SU-DHL-6 (cell line): ENCODE measurements around the gene SLC6A13.

Experiments
- H2AFZ ChIP-seq: fragments of 200-600 bp; sonication (generic); 2 replicates; pipeline ENCODE4 v1.6.1; 2014; ENCODE audit warnings: low read depth, mild to moderate bottlenecking, moderate library complexity, mixed read lengths, antibody characterized with exemption, low read length; ENCODE audit not compliant: severe bottlenecking
- H3F3A ChIP-seq: fragments of 200-600 bp; shearing (Covaris generic); 2 replicates; pipeline ENCODE4 v1.6.0; 2016; ENCODE audit warnings: antibody characterized with exemption, mild to moderate bottlenecking; ENCODE audit not compliant: insufficient read depth
- H3K27ac ChIP-seq: fragments of 200-600 bp; sonication (generic); 2 replicates; pipeline ENCODE4 v1.5.1; 2016; ENCODE audit warnings: low read depth, mild to moderate bottlenecking, low read length, moderate library complexity, mixed read lengths
- H3K27me3 ChIP-seq: fragments of 200-600 bp; sonication (generic), shearing (Covaris generic); 2 replicates; pipeline ENCODE4 v1.6.0; 2014; ENCODE audit warnings: mild to moderate bottlenecking, low read length
- H3K36me3 ChIP-seq: fragments of 200-600 bp; sonication (generic); 2 replicates; pipeline ENCODE4 v1.6.1; 2014; ENCODE audit warnings: mild to moderate bottlenecking, low read length, mixed read lengths
- H3K4me2 ChIP-seq: fragments of 300-600, 200-600 bp; shearing (Covaris generic), sonication (generic); 2 replicates; pipeline ENCODE4 v1.6.0; 2014; ENCODE audit warnings: low read length, low read depth, mild to moderate bottlenecking; ENCODE audit not compliant: poor library complexity, severe bottlenecking
- H3K4me3 ChIP-seq: fragments of 200-600 bp; sonication (generic); 2 replicates; pipeline ENCODE4 v1.5.1; 2014; ENCODE audit warnings: antibody characterized with exemption, low read length, mild to moderate bottlenecking, mixed read lengths; ENCODE audit not compliant: insufficient read depth, poor library complexity, severe bottlenecking
- H3K79me2 ChIP-seq: fragments of 200-600 bp; sonication (generic); 2 replicates; pipeline ENCODE4 v1.6.1; 2014; ENCODE audit warnings: mild to moderate bottlenecking, low read length, moderate library complexity; ENCODE audit not compliant: insufficient read depth
- H3K9ac ChIP-seq: fragments of 200-600 bp; sonication (generic); 2 replicates; pipeline ENCODE4 v1.7.0; 2014; ENCODE audit warnings: mild to moderate bottlenecking, low read length
- H3K9me2 ChIP-seq: fragments of 200-600 bp; sonication (generic); replicated peaks from 2 replicates; pipeline ENCODE4 v1.6.1; 2014; ENCODE audit warnings: low read length; ENCODE audit not compliant: insufficient read depth
- H3K9me3 ChIP-seq: fragments of 200-600 bp; sonication (generic); 2 replicates; pipeline ENCODE4 v1.6.1; 2014; ENCODE audit warnings: low read length, mixed read lengths; ENCODE audit not compliant: insufficient read depth
- H4K20me1 ChIP-seq: fragments of 200-600 bp; sonication (generic); 2 replicates; pipeline ENCODE4 v1.6.1; 2014; ENCODE audit warnings: low read depth, mild to moderate bottlenecking, antibody characterized with exemption, low read length, moderate library complexity, mixed read lengths
- CTCF ChIP-seq: fragments of 200-600 bp; sonication (generic); IDR thresholded peaks from one replicate; pipeline ENCODE4 v1.5.1; 2017; ENCODE audit warnings: antibody characterized with exemption, mild to moderate bottlenecking, low read length, moderate library complexity; ENCODE audit not compliant: insufficient read depth, poor library complexity, severe bottlenecking
- EZH2phosphoT487 ChIP-seq: fragments of 200-600 bp; sonication (generic), shearing (Covaris generic); conservative IDR thresholded peaks from 2 replicates; pipeline ENCODE4 v1.6.1; 2018; ENCODE audit warnings: mild to moderate bottlenecking, antibody characterized with exemption, low read length, moderate library complexity, mixed read lengths

Gene SLC6A13

GRCh38 chr12:292186-292585 is 29.6 kb upstream of the SLC6A13 start:
- no peak overlapping the region for H3K27ac ChIP-seq
- no peaks in the 10 kb centered on the region for H3K9me3 ChIP-seq
- H3K4me3 ChIP-seq: no peak overlapping the region
- no peaks in the 10 kb centered on the region for H3F3A ChIP-seq
- no peak overlapping the region for H2AFZ ChIP-seq
- H3K36me3 ChIP-seq: peaks cover 74% of the 10 kb centered on the region
- H3K27me3 ChIP-seq: no peaks in the 10 kb centered on the region
- H3K79me2 ChIP-seq: no peaks in the 10 kb centered on the region
- TF ChIP-seq CTCF (no peak), EZH2phosphoT487 (no peak)
- no peaks in the 10 kb centered on the region for H3K9me2 ChIP-seq
- no peak overlapping the region for H3K4me2 ChIP-seq
- H3K9ac ChIP-seq: no peak overlapping the region
- no peaks in the 10 kb centered on the region for H4K20me1 ChIP-seq

- H3K27me3 ChIP-seq: no peaks in the 10 kb centered on the region
These were observed 28.6 kb upstream of the SLC6A13 start for GRCh38 chr12:291153-291723.

GRCh38 chr12:288687-289086 is 26.1 kb upstream of the SLC6A13 start:
- no peak overlapping the region for H3K27ac ChIP-seq
- H3K4me2 ChIP-seq: no peak overlapping the region
- no peaks in the 10 kb centered on the region for H4K20me1 ChIP-seq
- no peak overlapping the region for H3K4me3 ChIP-seq
- no peaks in the 10 kb centered on the region for H3K79me2 ChIP-seq
- no peaks in the 10 kb centered on the region for H3K9me3 ChIP-seq
- H3F3A ChIP-seq: no peaks in the 10 kb centered on the region
- no peak for TF ChIP-seq EZH2phosphoT487
- no peak for TF ChIP-seq CTCF
- H3K36me3 ChIP-seq: peaks cover 58% of the 10 kb centered on the region
- H3K9me2 ChIP-seq: no peaks in the 10 kb centered on the region
- no peaks in the 10 kb centered on the region for H3K27me3 ChIP-seq
- no peak overlapping the region for H2AFZ ChIP-seq
- no peak overlapping the region for H3K9ac ChIP-seq

More at GRCh38 chr12:291153-291723, 28.6 kb upstream of the SLC6A13 start:
- Histone ChIP-seq H3F3A (no peaks in the 10 kb centered on the region), H3K4me3 (no peak overlapping the region), H3K36me3 (peaks cover 73% of the 10 kb centered on the region), H4K20me1 (no peaks in the 10 kb centered on the region), H3K79me2 (no peaks in the 10 kb centered on the region), H3K9me2 (no peaks in the 10 kb centered on the region), H3K9ac (no peak overlapping the region), H3K27ac (no peak overlapping the region), H3K4me2 (no peak overlapping the region), H3K9me3 (no peaks in the 10 kb centered on the region), H2AFZ (no peak overlapping the region)
- TF ChIP-seq EZH2phosphoT487 (no peak), CTCF (no peak)
